Epithelial cell of prostate (primary cell): ENCODE results near the gene HS2ST1.
"Not testable (repeated sequence)": the region's sequence is repeated elsewhere in the genome, so short reads cannot be mapped to it uniquely, and the experiment has no call there.

Experiments used
- DNase-seq: peaks from one replicate; pipeline ENCODE4 v3.0.0-alpha.2; 2011; ENCODE audit warnings: low read depth, low spot score
- H3K27ac ChIP-seq: fragments of 450-650 bp; 2 replicates; pipeline ENCODE4 v1.5.1; 2017; ENCODE audit warnings: mild to moderate bottlenecking

HS2ST1 gene

GRCh38 chr1:87052961-87053360 is 138.5 kb downstream of the HS2ST1 start:
- H3K27ac ChIP-seq = no peak overlapping the region
- DNase-seq = no peak

DNA sequence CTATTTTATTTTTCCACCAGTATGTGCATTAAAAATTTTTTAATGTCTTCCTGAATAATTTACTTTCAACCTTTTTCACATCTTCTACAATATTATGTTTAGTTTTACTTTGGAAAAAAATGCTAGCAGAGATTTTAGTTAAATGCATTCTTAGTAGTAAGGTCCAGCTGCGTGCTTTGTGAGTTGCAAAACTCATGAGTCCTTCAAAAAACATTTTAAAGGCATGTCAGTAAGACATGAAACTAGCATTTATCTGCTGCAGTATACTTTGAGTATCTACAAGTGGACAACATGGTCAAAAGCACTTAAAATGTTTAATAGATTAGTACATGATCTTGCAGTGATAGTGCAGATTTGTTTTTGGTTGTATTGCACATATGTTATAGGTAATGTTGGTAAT is 139.0 kb downstream of the HS2ST1 start:
- DNase-seq = no peak
- H3K27ac ChIP-seq = no peak overlapping the region

GRCh38 chr1:87056974-87057373 is 142.5 kb downstream of the HS2ST1 start:
- H3K27ac ChIP-seq = no peak overlapping the region
- DNase-seq = no peak

DNA sequence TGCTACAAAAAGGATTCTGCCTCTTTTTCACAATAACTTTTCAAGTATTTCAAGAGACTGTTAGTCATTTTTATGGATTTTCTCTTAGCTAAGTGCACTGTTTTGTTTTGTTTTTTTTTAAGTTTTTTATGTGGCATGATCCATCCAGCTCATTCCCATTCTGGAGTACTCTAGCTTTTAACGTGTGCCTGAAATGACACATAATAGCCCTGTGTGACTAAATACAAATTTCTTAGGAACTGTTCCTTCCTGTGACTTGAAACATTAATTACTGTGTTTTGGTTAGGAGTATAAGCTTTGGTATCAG is 143.9 kb downstream of the HS2ST1 start:
- no peak for DNase-seq
- H3K27ac ChIP-seq = no peak overlapping the region

DNA sequence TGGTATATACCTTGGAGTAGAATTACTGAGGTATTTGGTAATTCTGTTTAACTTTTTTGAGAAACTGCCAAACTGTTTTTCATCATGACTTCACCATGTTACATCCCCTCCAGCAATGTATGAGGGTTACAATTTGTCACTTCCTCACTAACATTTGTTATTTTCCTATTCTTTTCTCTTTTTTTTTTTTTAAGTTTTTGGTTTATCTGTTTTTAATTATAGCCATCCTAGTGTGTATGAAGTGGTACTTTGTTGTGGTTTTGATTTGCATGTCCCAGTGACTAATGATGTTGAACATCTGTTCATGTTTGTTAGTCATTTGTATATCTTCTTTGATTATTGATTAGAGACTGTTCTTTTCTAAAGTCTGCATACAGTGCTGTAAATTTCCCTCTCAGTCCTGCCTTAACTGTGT is 147.3 kb downstream of the HS2ST1 start:
- DNase-seq = no peak
- no peak overlapping the region for H3K27ac ChIP-seq

DNA sequence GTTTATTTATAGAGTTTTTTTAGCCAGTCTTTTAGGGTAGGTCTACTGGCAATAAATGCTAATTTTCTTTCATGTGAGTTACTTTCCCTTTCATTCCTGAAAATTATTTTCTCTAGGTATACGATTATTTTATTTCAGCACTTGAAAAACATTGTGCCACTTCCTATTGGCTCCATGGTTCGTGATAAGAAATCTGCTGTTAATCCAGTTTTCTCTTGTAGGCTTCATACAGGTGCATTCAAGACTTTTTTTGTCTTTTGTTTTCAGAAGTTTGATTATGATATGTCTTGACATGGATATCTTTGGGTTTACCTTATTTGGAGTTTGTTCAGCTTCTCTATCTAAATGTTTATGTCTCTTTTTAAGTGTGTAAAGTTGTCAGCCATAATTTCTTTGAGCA is 148.3 kb downstream of the HS2ST1 start:
- H3K27ac ChIP-seq = no peak overlapping the region
- DNase-seq = no peak

DNA sequence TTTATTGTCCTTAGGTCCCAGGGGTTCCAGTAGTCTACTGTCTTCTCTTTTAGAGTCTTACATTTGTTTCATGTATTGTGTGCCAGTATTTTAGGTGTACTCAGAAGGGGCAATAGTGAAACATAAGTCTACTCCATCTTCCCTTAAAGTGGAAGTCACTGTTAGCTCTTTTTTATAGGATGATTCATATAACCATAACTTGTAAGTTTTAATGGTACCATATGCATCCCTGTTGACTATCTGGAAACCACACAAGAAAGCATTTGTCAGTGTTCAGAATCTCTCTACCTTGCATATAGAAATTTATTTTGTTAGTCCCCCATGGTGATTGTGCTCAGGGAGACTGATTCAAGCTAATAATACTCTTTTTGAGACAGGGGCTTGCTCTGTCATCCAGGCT is 149.9 kb downstream of the HS2ST1 start:
- DNase-seq = no peak
- H3K27ac ChIP-seq = no peak overlapping the region

DNA sequence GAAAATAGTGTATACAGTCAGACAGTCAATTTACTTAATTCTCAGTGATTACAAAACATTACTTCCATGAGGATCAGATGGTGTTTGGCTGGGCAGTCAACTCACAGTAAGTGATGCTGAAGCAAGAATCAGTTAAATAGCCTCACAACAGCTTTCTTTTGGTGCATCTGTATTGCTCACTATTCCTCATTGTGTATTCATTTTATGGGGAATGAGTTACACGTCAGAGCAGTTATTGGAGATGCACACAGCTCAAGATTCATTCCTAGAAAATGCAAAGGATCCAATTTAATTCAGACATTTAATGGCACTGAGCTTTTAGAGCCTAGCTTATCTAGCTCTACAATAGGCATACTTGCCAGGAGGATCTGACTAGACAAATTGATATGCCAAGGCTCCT is 150.6 kb downstream of the HS2ST1 start:
- H3K27ac ChIP-seq = no peak overlapping the region
- no peak for DNase-seq

DNA sequence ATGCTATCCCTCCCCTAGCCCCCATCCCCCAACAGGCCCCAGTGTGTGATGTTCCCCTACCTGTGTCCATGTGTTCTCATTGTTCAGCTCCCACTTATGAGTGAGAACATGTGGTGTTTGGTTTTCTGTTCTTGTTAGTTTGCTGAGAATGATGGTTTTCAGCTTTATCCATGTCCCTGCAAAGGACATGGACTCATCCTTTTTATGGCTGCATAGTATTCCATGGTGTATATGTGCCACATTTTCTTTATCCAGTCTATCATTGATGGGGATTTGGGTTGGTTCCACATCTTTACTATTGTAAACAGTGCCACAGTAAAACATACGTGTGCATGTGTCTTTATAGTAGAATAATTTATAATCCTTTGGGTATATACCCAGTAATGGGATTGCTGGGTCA is 152.3 kb downstream of the HS2ST1 start:
- not testable (repeated sequence) for H3K27ac ChIP-seq, DNase-seq

DNA sequence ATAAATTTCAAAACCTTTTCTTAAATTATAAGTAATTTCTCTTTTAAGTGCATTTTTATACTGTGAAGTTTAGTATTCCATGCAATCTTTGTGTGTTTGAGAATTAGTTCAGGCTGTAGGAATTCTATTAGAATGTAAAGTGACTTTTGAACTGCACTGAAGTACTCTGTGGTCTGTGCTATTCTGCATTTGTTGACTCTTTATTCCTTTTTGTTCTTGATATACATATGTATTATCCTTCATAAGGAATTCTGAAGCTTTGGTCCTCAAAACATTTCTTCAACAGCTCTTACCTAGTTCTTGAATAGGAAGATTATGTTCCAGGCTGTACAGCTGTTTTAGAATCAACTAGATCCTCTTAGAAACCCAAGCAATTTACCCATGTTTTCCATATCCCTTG is 158.0 kb downstream of the HS2ST1 start:
- DNase-seq = no peak
- H3K27ac ChIP-seq = no peak overlapping the region

DNA sequence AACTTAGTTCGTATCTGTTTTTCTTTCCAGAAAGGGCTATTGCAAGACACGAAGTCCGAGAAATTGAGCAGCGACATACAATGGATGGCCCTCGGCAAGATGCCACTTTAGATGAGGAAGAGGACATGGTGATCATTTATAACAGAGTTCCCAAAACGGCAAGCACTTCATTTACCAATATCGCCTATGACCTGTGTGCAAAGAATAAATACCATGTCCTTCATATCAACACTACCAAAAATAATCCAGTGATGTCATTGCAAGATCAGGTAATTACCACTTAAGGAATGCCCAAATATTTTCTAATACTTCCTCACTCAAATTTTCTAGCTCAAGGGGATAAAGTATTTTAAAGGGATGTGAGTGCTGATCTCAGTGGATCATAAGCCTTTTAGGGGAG is 158.5 kb downstream of the HS2ST1 start:
- no peak for DNase-seq
- no peak overlapping the region for H3K27ac ChIP-seq

DNA sequence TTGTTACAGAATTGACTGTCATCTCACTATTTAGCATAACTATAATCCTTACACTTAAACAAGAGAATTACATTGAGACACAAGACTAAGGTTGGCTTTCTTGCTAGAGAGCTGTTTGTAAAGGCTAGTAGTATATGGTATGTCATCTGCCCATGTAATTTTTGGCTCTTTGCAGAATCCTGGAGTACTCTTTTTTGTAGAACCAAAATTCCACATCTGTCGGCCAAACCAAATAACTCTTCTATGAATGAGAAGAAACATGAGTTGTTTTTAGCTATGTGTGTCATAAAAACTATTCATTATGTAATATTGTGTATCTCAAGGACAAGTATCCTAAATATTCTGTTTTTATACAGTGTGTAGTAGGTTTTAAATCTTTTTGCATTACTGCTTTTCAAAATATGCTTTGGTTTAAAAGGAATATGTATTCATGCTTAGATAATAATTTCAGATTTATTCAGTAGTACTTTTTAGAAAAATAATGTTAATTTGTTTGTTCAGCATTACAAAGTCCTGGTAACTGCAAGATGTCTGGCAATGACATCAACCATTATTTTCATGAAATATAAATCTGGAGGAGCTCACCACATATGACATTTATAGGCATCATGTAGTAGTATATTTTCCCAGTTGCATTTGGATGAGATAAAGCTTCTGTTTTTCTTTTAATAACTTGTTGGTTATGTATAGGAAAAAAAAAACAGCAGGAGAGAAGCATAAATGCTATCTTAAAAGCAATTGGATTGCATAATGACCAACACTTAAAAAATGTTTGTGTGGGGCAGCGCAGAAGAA is 159.8 kb downstream of the HS2ST1 start:
- H3K27ac ChIP-seq = no peak overlapping the region
- no peak for DNase-seq

GRCh38 chr1:87077959-87078639 is 163.7 kb downstream of the HS2ST1 start:
- H3K27ac ChIP-seq = no peak overlapping the region

GRCh38 chr1:87084244-87084836 is 169.9 kb downstream of the HS2ST1 start:
- H3K27ac ChIP-seq = no peak overlapping the region
- no peak for DNase-seq

More at GRCh38 chr1:87077959-87078639, 163.7 kb downstream of the HS2ST1 start:
- DNase-seq = no peak

- DNase-seq = no peak
- no peak overlapping the region for H3K27ac ChIP-seq
Measured at GRCh38 chr1:87086120-87086519, 171.7 kb downstream of the HS2ST1 start.

DNA sequence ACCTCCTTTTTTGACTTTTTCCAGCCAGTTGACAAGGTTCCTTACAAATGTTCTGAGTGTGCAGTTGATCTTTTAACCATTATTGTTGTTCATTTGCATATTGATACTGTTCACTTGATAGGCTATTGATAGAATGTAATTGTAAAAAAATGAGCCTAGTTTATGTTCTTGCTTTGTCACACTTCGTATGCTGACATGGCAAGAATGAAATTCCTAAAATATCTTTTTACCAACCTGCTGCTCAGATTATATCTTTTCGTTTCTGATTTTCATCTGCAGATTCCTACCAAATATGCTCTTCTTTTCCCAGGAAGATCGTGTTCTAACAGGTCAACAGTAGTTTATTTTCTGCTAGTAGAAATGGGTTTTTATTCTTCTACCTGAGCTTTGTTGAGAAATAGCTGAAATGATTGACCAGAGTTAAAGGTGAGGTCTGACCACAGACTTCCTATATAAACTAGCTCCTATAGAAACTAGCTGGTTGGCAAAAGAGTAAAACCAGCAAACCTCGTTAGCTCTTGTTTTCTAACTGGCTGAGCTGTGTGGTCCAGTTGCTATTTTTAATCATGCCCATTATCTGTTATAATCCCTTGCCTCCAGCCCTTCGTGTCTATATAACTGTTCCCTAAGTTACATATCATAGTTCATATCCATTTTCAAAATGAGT is 174.8 kb downstream of the HS2ST1 start:
- no peak overlapping the region for H3K27ac ChIP-seq
- no peak for DNase-seq

GRCh38 chr1:87089823-87090222 is 175.4 kb downstream of the HS2ST1 start:
- no peak overlapping the region for H3K27ac ChIP-seq
- no peak for DNase-seq

- DNase-seq = no peak
- no peak overlapping the region for H3K27ac ChIP-seq
Measured at GRCh38 chr1:87091425-87091824, 177.0 kb downstream of the HS2ST1 start.

- no peak overlapping the region for H3K27ac ChIP-seq
- DNase-seq = no peak
Measured at GRCh38 chr1:87092846-87093245, 178.4 kb downstream of the HS2ST1 start.

- H3K27ac ChIP-seq = no peak overlapping the region
- no peak for DNase-seq
Measured at GRCh38 chr1:87093286-87093685, 178.9 kb downstream of the HS2ST1 start.

DNA sequence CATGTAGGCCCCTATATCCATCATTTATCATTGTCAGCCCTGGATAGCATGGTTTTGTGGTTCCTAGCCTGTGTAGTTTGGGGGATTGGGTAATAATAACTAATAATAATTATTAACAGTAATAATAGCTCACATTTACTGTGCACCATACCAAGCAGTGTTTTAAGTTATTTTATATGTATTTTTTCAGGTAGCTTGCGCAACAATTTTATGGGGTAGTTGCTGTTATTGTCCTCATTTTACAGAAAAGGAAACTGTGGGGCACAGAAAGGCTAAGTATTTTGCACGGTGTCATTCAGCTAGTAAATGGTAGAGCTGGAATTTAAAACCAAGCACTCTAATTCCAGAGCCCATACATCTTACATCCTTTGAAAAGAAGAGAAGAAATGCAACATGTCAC is 179.8 kb downstream of the HS2ST1 start:
- DNase-seq = no peak
- H3K27ac ChIP-seq = no peak overlapping the region
